H1 (cell line): Measurements from ENCODE around the gene HES7. TPM values are rescaled to one million over a fixed set of nuclear protein-coding genes. Genes with fewer than 3 reads are reported as not detected.

ENCODE experiments used
- CTCF ChIA-PET: fragments of 300-600 bp; sonication (Branson Sonifier 250); formaldehyde crosslinking; loops from one replicate; lab custom pipeline; 2021; ENCODE audit not compliant: partially characterized antibody; lab: Charles Lee
- POLR2A ChIA-PET: fragments of 300-600 bp; sonication (Branson Sonifier 250); formaldehyde crosslinking; loops from one replicate; lab custom pipeline; 2021; ENCODE audit warnings: inconsistent platforms; ENCODE audit not compliant: partially characterized antibody; lab: Charles Lee
- DNase-seq, 2 experiments: peaks; one replicate each; pipeline versions ENCODE4 v3.0.0 to v3.0.0-alpha.2; 2010 to 2022; ENCODE audit warnings: low spot score in 2 of 2, low read depth in 1 of 2, mixed read lengths in 1 of 2
- FAIRE-seq: peaks from 2 replicates; lab custom pipeline; 2011; peaks lifted over from hg19 to GRCh38; lab: Jason Lieb, UNC
- H2AFZ ChIP-seq: 2 replicates; pipeline ENCODE4 v1.8.1; 2012; ENCODE audit warnings: low read length, inconsistent platforms
- H2AK5ac ChIP-seq: 2 replicates; pipeline ENCODE4 v1.6.1; 2013; ENCODE audit warnings: low read depth, low read length
- H2BK120ac ChIP-seq: replicated peaks from 2 replicates; pipeline ENCODE3; 2013; ENCODE audit warnings: low read depth, low read length, inconsistent platforms
- H2BK12ac ChIP-seq: 2 replicates; pipeline ENCODE4 v1.6.1; 2013; ENCODE audit warnings: low read depth, low read length
- H2BK15ac ChIP-seq: 2 replicates; pipeline ENCODE4 v1.6.1; 2013; ENCODE audit warnings: low read length
- H2BK20ac ChIP-seq: 2 replicates; pipeline ENCODE4 v1.6.1; 2013; ENCODE audit warnings: low read length
- H2BK5ac ChIP-seq: 2 replicates; pipeline ENCODE4 v1.6.1; 2013; ENCODE audit warnings: low read depth, low read length
- H3K14ac ChIP-seq: 2 replicates; pipeline ENCODE4 v1.6.1; 2013; ENCODE audit warnings: inconsistent platforms; ENCODE audit not compliant: insufficient read length
- H3K18ac ChIP-seq: 2 replicates; pipeline ENCODE4 v1.6.1; 2013; ENCODE audit warnings: low read length; ENCODE audit errors: extremely low read depth
- H3K23ac ChIP-seq: 2 replicates; pipeline ENCODE4 v1.6.1; 2013; ENCODE audit warnings: inconsistent platforms; ENCODE audit not compliant: insufficient read length
- H3K23me2 ChIP-seq: 2 replicates; pipeline ENCODE4 v1.6.1; 2013; ENCODE audit warnings: low read depth, low read length
- H3K27ac ChIP-seq: 2 replicates; pipeline ENCODE4 v1.6.1; 2011; ENCODE audit warnings: low read depth, low read length, inconsistent platforms
- H3K27me3 ChIP-seq, 4 experiments: replicated peaks in 1 of 4; 1 replicate in 1 of 4; 2 replicates in 3 of 4; pipeline versions ENCODE4 v1.6.1 to v1.8.1; 2011 to 2013; ENCODE audit warnings: low read length in 3 of 4, mild to moderate bottlenecking in 3 of 4, inconsistent platforms in 2 of 4, mixed read lengths in 2 of 4, moderate library complexity in 1 of 4; ENCODE audit not compliant: control insufficient read depth in 3 of 4, insufficient read depth in 3 of 4; ENCODE audit errors: extremely low read depth in 1 of 4
- H3K36me3 ChIP-seq, 4 experiments: 2 replicates each; pipeline versions ENCODE4 v1.6.1 to v1.8.1; 2011 to 2013; ENCODE audit warnings: mild to moderate bottlenecking in 4 of 4, low read length in 3 of 4, moderate library complexity in 2 of 4, control low read depth in 1 of 4, inconsistent platforms in 1 of 4; ENCODE audit not compliant: insufficient read depth in 4 of 4, control insufficient read depth in 2 of 4
- H3K4ac ChIP-seq: replicated peaks from 2 replicates; pipeline ENCODE3; 2013; ENCODE audit warnings: low read length, low read depth, mixed read lengths, inconsistent platforms; ENCODE audit not compliant: insufficient read length
- H3K4me1 ChIP-seq, 4 experiments: replicated peaks in 1 of 4; 1 replicate in 1 of 4; 2 replicates in 3 of 4; pipeline versions ENCODE4 v1.6.1 to v1.8.1; 2011 to 2013; ENCODE audit warnings: low read length in 3 of 4, inconsistent platforms in 2 of 4, mixed read lengths in 1 of 4; ENCODE audit not compliant: insufficient read depth in 4 of 4, control insufficient read depth in 3 of 4
- H3K4me2 ChIP-seq, 2 experiments: 2 replicates each; pipeline versions ENCODE4 v1.6.1 to v1.8.1; 2011 to 2013; ENCODE audit warnings: low read depth in 2 of 2, low read length in 2 of 2, control low read depth in 1 of 2, inconsistent platforms in 1 of 2, mild to moderate bottlenecking in 1 of 2; ENCODE audit not compliant: insufficient read depth in 1 of 2
- H3K4me3 ChIP-seq, 4 experiments: fragments of 200-600, 300-600 bp in 1 of 4; sonication (generic), shearing (Covaris generic), sonication (Bioruptor Twin) in 1 of 4; 2 replicates each; pipeline versions ENCODE4 v1.5.1 to v1.8.1; 2011 to 2016; ENCODE audit warnings: low read length in 4 of 4, low read depth in 3 of 4, control low read depth in 2 of 4, inconsistent platforms in 2 of 4, mild to moderate bottlenecking in 2 of 4, mixed read lengths in 1 of 4, moderate library complexity in 1 of 4; ENCODE audit not compliant: insufficient read depth in 2 of 4; ENCODE audit errors: extremely low read depth in 1 of 4
- H3K56ac ChIP-seq: replicated peaks from 2 replicates; pipeline ENCODE3; 2013; ENCODE audit warnings: low read depth, mild to moderate bottlenecking, mixed read lengths, low read length, inconsistent platforms; ENCODE audit not compliant: insufficient read length
- H3K79me1 ChIP-seq: 2 replicates; pipeline ENCODE4 v1.6.1; 2013; ENCODE audit warnings: low read depth, low read length, control low read depth
- H3K79me2 ChIP-seq, 2 experiments: 2 replicates each; pipeline versions ENCODE4 v1.6.1 to v1.8.1; 2012 to 2013; ENCODE audit warnings: low read length in 2 of 2, mild to moderate bottlenecking in 2 of 2, inconsistent platforms in 1 of 2; ENCODE audit not compliant: insufficient read depth in 2 of 2, control insufficient read depth in 1 of 2
- H3K9ac ChIP-seq, 4 experiments: replicated peaks in 1 of 4; 1 replicate in 1 of 4; 2 replicates in 3 of 4; pipeline versions ENCODE4 v1.6.1 to v1.8.1; 2011 to 2013; ENCODE audit warnings: low read depth in 3 of 4, low read length in 3 of 4, control low read depth in 2 of 4, mild to moderate bottlenecking in 2 of 4, moderate library complexity in 2 of 4, inconsistent platforms in 1 of 4; ENCODE audit errors: extremely low read depth in 1 of 4
- H3K9me3 ChIP-seq, 2 experiments: 2 replicates each; pipeline versions ENCODE4 v1.6.1 to v1.8.1; 2012 to 2013; ENCODE audit warnings: mild to moderate bottlenecking in 2 of 2, moderate library complexity in 2 of 2, control low read depth in 1 of 2, inconsistent platforms in 1 of 2, low read depth in 1 of 2, low read length in 1 of 2, mixed read lengths in 1 of 2; ENCODE audit not compliant: insufficient read depth in 2 of 2
- H4K20me1 ChIP-seq, 2 experiments: replicated peaks in 1 of 2; 2 replicates each; pipeline versions ENCODE3 to v1.8.1; 2011 to 2013; ENCODE audit warnings: inconsistent platforms in 2 of 2, low read length in 2 of 2, mild to moderate bottlenecking in 1 of 2; ENCODE audit not compliant: insufficient read depth in 2 of 2, control insufficient read depth in 1 of 2
- H4K5ac ChIP-seq: 2 replicates; pipeline ENCODE4 v1.6.1; 2013; ENCODE audit warnings: low read length, low read depth, mixed read lengths, inconsistent platforms; ENCODE audit not compliant: insufficient read length
- H4K8ac ChIP-seq: 2 replicates; pipeline ENCODE4 v1.8.0; 2013; ENCODE audit warnings: mild to moderate bottlenecking, moderate library complexity, low read length, inconsistent platforms; ENCODE audit not compliant: insufficient read depth; ENCODE audit errors: extremely low read depth
- H4K91ac ChIP-seq: replicated peaks from 2 replicates; pipeline ENCODE3; 2013; ENCODE audit warnings: low read length, mixed read lengths, inconsistent platforms; ENCODE audit not compliant: insufficient read length
- CREB1 ChIP-seq: IDR thresholded peaks from 2 replicates; pipeline ENCODE4 v1.6.1; 2012; ENCODE audit warnings: inconsistent platforms
- FOSL1 ChIP-seq: IDR thresholded peaks from 2 replicates; pipeline ENCODE4 v1.6.1; 2011; ENCODE audit warnings: mild to moderate bottlenecking, low read depth, low read length, moderate library complexity; ENCODE audit not compliant: insufficient read depth
- NANOG ChIP-seq: IDR thresholded peaks from 2 replicates; pipeline ENCODE4 v1.6.1; 2011; ENCODE audit warnings: low read length, low read depth, mild to moderate bottlenecking, inconsistent platforms; ENCODE audit not compliant: insufficient read depth, poor library complexity, severe bottlenecking
- NRF1 ChIP-seq: IDR thresholded peaks from 2 replicates; pipeline ENCODE4 v1.6.1; 2011; ENCODE audit warnings: mild to moderate bottlenecking, low read depth, low read length, improper control_type of control experiment
- SUZ12 ChIP-seq: fragments of 200-600 bp; sonication (generic); IDR thresholded peaks from 2 replicates; pipeline ENCODE4 v1.6.1; 2012; ENCODE audit warnings: mild to moderate bottlenecking, inconsistent platforms, low read length, moderate library complexity, mixed read lengths
- YY1 ChIP-seq: IDR thresholded peaks from 2 replicates; pipeline ENCODE4 v1.6.1; 2011; ENCODE audit warnings: low read depth, mild to moderate bottlenecking, low read length
- WGBS, 2 experiments: shearing (Covaris generic) in 1 of 2; methylation state at CpG; one replicate each; pipeline versions ENCODE4 v1.1.6 to v1.1.7; 2013 to 2015; ENCODE audit warnings: low lambda C conversion rate in 2 of 2, mixed read lengths in 2 of 2, inconsistent platforms in 1 of 2, low coverage in 1 of 2, missing lambda C conversion rate in 1 of 2; ENCODE audit not compliant: insufficient replicate concordance in 2 of 2, insufficient coverage in 1 of 2, insufficient read length in 1 of 2; ENCODE audit errors: extremely low coverage in 1 of 2, missing lambda C conversion rate in 1 of 2; 5-methylcytosine and 5-hydroxymethylcytosine counted together
- polyA plus RNA-seq, 7 experiments: library from polyadenylated mRNA; depleted of rRNA in 3 of 7; stranded (reverse) in 5 of 7; unstranded in 2 of 7; fragments of >200 nt in 5 of 7; fragments of 200-250 nt in 2 of 7; gene quantifications; 1 replicate in 5 of 7; 2 replicates in 1 of 7; 4 replicates in 1 of 7; pipeline versions ENCODE4 v1.2.1 to v1.2.3, GENCODE V29; 2011 to 2013; ENCODE audit warnings: missing spikeins in 2 of 7, mixed read lengths in 2 of 7
- total RNA-seq: library from RNA; stranded (reverse); fragmentation: NEBNext Ultra II Directional; extraction: Animal tissue kit (Norgen Biotek cat#: 25700); gene quantifications from 2 replicates; pipeline ENCODE4 v1.2.1, GENCODE V29; 2021
- TF ChIP-seq, protein P1 (sequence below): IDR thresholded peaks from 2 replicates; pipeline ENCODE4 v1.6.1; 2012; ENCODE audit warnings: inconsistent platforms
- TF ChIP-seq, protein P2 (sequence below), 3 experiments: IDR thresholded peaks; 1 replicate in 2 of 3; 2 replicates in 1 of 3; pipeline versions ENCODE4 v1.5.1 to v1.6.1; 2011; ENCODE audit warnings: low read length in 3 of 3, mild to moderate bottlenecking in 3 of 3, inconsistent platforms in 2 of 3, low read depth in 1 of 3, moderate library complexity in 1 of 3; ENCODE audit not compliant: insufficient read depth in 1 of 3; ENCODE audit errors: control extremely low read depth in 1 of 3

HES7 gene
- total and polyA plus RNA-seq, 2 of the 8 experiments (the other 6 are each of a cell fraction or from before 2014, with no cell fraction given): 0.20 to 0.32 TPM

DNA sequence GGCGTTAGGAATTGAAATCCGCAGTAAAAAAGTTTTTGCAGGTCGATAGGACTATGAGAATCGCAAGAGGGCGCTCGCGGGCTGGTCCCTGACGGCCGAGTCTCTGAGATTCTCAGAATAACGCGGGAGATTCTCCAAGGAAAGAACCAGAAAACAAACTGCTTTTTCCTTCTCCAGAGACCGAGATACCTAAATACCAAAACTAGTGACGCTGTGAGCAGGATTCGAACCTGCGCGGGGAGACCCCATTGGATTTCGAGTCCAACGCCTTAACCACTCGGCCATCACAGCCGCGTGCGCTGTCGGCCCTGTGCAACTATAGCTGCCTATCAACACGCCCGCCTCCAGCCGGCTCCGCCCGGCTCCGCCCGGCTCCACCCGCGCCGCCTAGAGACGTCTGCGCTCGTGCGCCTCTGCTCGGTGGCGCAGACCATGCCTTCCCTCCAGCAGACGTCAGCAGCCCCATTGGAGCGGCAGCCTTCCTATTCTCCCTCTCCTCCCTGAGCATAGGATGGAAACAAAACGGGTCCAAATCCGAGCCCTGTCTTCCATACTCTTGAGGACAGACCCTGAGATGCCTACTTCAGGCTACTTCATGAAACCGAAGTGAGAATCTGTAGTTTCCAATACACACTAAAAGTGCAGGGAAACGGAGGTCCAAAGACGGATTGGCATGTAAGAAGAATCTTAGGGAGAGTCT is 14.9 kb upstream of the HES7 start:
- no peak overlapping the region for H3K18ac ChIP-seq
- no peak overlapping the region for H2BK20ac ChIP-seq
- WGBS, 2 experiments: 1% methylated on average over 46 of the region's 46 CpGs; no CpG with 5 or more reads in 1 of the 2 experiments
- H4K91ac ChIP-seq: no peak overlapping the region
- CTCF ChIA-PET: interaction anchor here (0.7 to 14.1 kb wide), 13 partner anchors 10 to 120 kb away, joined by 3 to 133 read pairs (median 6); partner anchors contain the start of genes ALOXE3, CTC1, TMEM107 and VAMP2
- H4K20me1 ChIP-seq: peaks cover 0 to 4% of the 10 kb centered on the region in 2 experiments
- H3K56ac ChIP-seq: peak overlapping the region; percentile 5
- POLR2A ChIA-PET: interaction anchor here (0.9 to 10.3 kb wide), 11 partner anchors 11 to 148 kb away, joined by 3 to 76 read pairs (median 10); partner anchors contain the start of genes AURKB, BORCS6, HES7 and PER1
- no peak overlapping the region for H3K14ac ChIP-seq
- peak overlapping the region; percentile 85 to 99 for H3K4me2 ChIP-seq
- H3K9ac ChIP-seq: peak overlapping the region; percentile 64 to 96 (median 86)
- H3K4me3 ChIP-seq: peak overlapping the region; percentile 86 to 98 (median 92)
- H3K27me3 ChIP-seq: peaks cover 0 to 7% (median 2%) of the 10 kb centered on the region in 4 experiments; a peak in 4 of 7 replicates
- H2BK120ac ChIP-seq: no peak overlapping the region
- H2BK15ac ChIP-seq: no peak overlapping the region
- DNase-seq: peak; percentile 94 to 100
- H2AFZ ChIP-seq: no peak overlapping the region
- H3K9me3 ChIP-seq: no peaks in the 10 kb centered on the region
- no peaks in the 10 kb centered on the region for H3K79me2 ChIP-seq
- H4K8ac ChIP-seq: peak overlapping the region; percentile 88; the same call in 1 of the 2 replicates
- H3K36me3 ChIP-seq: peaks cover 3 to 16% (median 9%) of the 10 kb centered on the region in 4 experiments
- no peak overlapping the region; the same call in 1 of the 2 replicates for H2AK5ac ChIP-seq
- peak overlapping the region; percentile 76; the same call in 1 of the 2 replicates for H2BK5ac ChIP-seq
- no peaks in the 10 kb centered on the region for H3K79me1 ChIP-seq
- H3K23ac ChIP-seq: no peak overlapping the region
- H3K23me2 ChIP-seq: peaks cover 9% of the 10 kb centered on the region
- peak overlapping the region; percentile 27; the same call in 1 of the 2 replicates for H2BK12ac ChIP-seq
- H3K4me1 ChIP-seq: peaks cover 0 to 7% (median 4%) of the 10 kb centered on the region in 4 experiments; a peak in 4 of 7 replicates
- H4K5ac ChIP-seq: no peak overlapping the region
- FAIRE-seq: peak; percentile 88
- no peak overlapping the region for H3K4ac ChIP-seq
- H3K27ac ChIP-seq: peak overlapping the region; percentile 81
- TF ChIP-seq NRF1 (peak; percentile 38; the same call in 1 of the 2 replicates), YY1 (no peak; the same call in 1 of the 2 replicates), FOSL1 (no peak), NANOG (peak; percentile 35), CREB1 (peak; percentile 90), SUZ12 (no peak)
- TF ChIP-seq, protein P1, sequence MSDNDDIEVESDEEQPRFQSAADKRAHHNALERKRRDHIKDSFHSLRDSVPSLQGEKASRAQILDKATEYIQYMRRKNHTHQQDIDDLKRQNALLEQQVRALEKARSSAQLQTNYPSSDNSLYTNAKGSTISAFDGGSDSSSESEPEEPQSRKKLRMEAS: peak; percentile 90
- TF ChIP-seq, protein P2, sequence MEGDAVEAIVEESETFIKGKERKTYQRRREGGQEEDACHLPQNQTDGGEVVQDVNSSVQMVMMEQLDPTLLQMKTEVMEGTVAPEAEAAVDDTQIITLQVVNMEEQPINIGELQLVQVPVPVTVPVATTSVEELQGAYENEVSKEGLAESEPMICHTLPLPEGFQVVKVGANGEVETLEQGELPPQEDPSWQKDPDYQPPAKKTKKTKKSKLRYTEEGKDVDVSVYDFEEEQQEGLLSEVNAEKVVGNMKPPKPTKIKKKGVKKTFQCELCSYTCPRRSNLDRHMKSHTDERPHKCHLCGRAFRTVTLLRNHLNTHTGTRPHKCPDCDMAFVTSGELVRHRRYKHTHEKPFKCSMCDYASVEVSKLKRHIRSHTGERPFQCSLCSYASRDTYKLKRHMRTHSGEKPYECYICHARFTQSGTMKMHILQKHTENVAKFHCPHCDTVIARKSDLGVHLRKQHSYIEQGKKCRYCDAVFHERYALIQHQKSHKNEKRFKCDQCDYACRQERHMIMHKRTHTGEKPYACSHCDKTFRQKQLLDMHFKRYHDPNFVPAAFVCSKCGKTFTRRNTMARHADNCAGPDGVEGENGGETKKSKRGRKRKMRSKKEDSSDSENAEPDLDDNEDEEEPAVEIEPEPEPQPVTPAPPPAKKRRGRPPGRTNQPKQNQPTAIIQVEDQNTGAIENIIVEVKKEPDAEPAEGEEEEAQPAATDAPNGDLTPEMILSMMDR (IDR thresholded peaks at IDR 0.05; ENCODE audit: control extremely low read depth in 1 of 3, insufficient read depth in 1 of 3, low read depth in 1 of 3, low read length in 3 of 3): peak; percentile 63 to 96 (median 78)
